Measurements from ENCODE around the gene RPL6.
A peak's percentile ranks its signal among the peaks of the same experiment; 100 is the strongest.
"Not testable (repeated sequence)": the region's sequence is repeated elsewhere in the genome, so short reads cannot be mapped to it uniquely, and the experiment has no call there.

The RPL6 gene

DNA sequence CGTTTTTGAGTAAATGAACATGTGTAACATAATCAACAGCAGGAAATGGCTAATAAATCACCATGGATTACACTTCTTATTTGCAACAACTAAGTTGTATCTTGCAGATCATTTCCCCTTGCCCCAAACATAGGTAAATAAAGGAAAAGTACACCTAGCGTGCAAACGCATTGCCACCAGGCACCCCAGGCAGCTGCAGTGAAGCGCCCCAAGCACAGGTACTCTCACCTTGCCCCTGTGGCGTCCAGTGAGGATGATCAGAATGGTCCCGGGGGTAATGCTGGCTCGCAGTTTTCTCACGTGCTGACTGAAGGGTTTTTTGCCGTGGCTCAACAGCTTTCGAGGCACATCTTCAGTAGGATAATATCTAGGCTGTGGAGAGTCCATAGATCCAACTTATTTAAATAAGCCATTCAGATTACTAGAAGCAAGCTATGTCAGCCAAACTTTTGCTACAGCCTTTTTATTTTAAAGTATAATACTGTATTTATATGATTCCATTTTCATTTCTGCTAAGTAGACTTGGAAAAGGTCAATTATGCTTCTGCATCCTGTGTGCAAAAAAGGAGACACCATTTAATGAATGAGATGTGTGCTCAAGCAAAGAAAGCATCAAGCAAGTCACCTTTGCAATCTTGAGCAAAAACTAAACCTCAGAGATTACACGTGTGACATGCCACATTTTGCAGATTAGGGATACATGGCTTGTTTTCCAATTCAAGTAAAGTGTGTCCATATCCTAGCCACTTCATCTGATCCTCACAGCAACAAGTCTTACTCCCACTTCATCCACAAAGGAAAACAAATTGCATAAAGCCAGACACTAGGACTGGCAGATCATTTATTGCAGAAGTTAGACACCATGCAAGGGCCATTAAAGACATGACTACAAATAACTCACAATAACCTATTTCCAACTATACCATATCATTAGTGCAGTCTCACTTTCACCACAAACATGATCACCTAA, 2.6 kb downstream of the RPL6 start:
- H3K4me3 ChIP-seq (ENCODE audit: low read depth, low read length): peak overlapping the region; percentile 73

DNA sequence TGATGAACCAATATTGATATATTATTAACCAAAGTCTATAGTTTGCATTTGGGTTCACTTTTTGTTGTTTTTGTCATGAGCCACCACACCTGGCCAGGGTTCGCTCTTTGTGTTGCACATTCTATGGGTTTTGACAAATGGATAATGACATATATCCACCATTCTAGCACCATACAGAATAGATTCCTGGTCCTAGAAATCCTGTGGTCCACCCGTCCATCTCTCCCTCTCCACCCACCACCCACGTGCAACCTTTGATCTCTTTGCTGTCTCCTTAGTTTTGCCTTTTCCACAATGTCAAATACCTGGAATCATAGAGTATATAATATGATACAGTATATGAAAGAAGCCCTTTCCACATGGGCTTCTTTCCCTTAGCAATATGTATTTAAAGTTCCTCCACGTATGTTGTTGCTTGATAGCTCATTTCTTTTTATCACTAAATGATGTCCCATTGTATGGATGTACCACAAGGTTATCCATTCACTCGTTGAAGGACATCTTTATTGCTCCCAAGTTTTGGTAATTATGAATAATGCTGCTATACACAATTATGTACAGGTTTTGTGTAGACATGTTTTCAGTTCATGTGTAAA, 7.4 kb downstream of the RPL6 start:
- no peak overlapping the region for H3K4me3 ChIP-seq (ENCODE audit: low read depth, low read length)
- TF ChIP-seq CTCF (IDR thresholded peaks at IDR 0.05; ENCODE audit: borderline replicate concordance, insufficient read depth, low read depth, low read length): no peak

More for the DNA sequence above, 2.6 kb downstream of the RPL6 start:
- no peak for TF ChIP-seq CTCF (IDR thresholded peaks at IDR 0.05; ENCODE audit: borderline replicate concordance, insufficient read depth, low read depth, low read length)

DNA sequence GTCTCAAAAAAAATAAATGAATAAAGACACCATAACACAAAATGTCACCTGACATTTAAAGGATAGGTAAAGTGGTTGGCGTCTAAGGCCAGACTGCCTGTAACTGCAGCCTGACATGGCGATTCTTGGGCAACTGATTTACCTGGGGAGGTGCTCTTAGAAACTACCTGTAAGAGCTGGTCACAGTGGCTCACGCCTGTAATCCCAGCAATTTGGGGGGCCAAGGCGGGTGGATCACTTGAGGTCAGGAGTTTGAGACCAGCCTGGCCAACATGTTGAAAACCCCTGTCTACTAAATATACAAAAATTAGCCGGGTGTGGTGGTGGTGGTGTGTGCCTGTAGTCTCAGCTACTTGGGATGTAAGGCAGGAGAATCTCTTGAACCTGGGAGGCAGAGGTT, 8.4 kb downstream of the RPL6 start:
- TF ChIP-seq CTCF (IDR thresholded peaks at IDR 0.05; ENCODE audit: borderline replicate concordance, insufficient read depth, low read depth, low read length): no peak
- no peak overlapping the region for H3K4me3 ChIP-seq (ENCODE audit: low read depth, low read length)

- H3K4me3 ChIP-seq (ENCODE audit: low read depth, low read length): no peak overlapping the region
- TF ChIP-seq CTCF (IDR thresholded peaks at IDR 0.05; ENCODE audit: borderline replicate concordance, insufficient read depth, low read depth, low read length): no peak
Observed at GRCh38 chr12:112393328-112393727, 16.1 kb downstream of the RPL6 start.

GRCh38 chr12:112389922-112390654, 19.3 kb downstream of the RPL6 start:
- not testable (repeated sequence) for H3K4me3 ChIP-seq (ENCODE audit: low read depth, low read length)

GRCh38 chr12:112389228-112389627, 20.2 kb downstream of the RPL6 start:
- no peak for TF ChIP-seq CTCF (IDR thresholded peaks at IDR 0.05; ENCODE audit: borderline replicate concordance, insufficient read depth, low read depth, low read length)
- H3K4me3 ChIP-seq (ENCODE audit: low read depth, low read length): no peak overlapping the region

DNA sequence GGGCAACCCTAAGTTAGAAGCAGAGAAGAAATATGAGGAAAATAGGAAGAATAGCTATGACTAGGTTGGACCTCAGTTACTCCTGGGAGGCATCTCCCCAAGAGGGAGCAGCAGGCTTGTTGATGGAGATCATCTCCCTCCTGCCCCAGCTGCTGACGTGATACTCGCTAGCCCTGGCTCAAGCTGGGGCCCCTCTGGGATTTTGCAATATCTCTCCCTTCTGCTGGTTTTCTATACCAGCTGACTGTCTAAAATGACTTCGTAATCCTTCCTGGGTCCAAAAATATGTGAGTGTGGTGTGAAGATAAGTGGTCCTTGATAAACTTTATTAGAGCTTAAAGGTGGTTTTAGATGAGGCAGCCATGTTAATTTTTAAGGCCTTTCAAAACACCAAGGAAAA, 22.7 kb downstream of the RPL6 start:
- no peak for TF ChIP-seq CTCF (IDR thresholded peaks at IDR 0.05; ENCODE audit: borderline replicate concordance, insufficient read depth, low read depth, low read length)
- no peak overlapping the region for H3K4me3 ChIP-seq (ENCODE audit: low read depth, low read length)

Measured in GM12875 (cell line).